BE2C (cell line): ENCODE measurements around the gene PM20D1.

ENCODE experiments used
- DNase-seq: peaks from one replicate; pipeline ENCODE4 v3.0.0-alpha.2; 2020
- H3K27me3 ChIP-seq: fragments of 250-450 bp; sonication (Bioruptor Pico); 2 replicates; pipeline ENCODE4 v1.5.1; 2020; ENCODE audit warnings: mild to moderate bottlenecking
- H3K36me3 ChIP-seq: fragments of 250-450 bp; sonication (Bioruptor Pico); 2 replicates; pipeline ENCODE4 v1.5.1; 2020; ENCODE audit warnings: mild to moderate bottlenecking
- H3K4me1 ChIP-seq: fragments of 250-450 bp; sonication (Bioruptor Pico); 2 replicates; pipeline ENCODE4 v1.5.1; 2020
- H3K4me3 ChIP-seq: 2 replicates; pipeline ENCODE4 v1.5.1; 2011; ENCODE audit warnings: low read depth, low read length
- H3K9me3 ChIP-seq: fragments of 250-450 bp; sonication (Bioruptor Pico); 2 replicates; pipeline ENCODE4 v1.5.1; 2020
- CTCF ChIP-seq: IDR thresholded peaks from 2 replicates; pipeline ENCODE4 v1.5.1; 2012; ENCODE audit warnings: mild to moderate bottlenecking, low read depth, low read length

Gene PM20D1

GRCh38 chr1:205810448-205811157, 39.3 kb downstream of the PM20D1 start:
- H3K9me3 ChIP-seq = no peaks in the 10 kb centered on the region
- DNase-seq = no peak
- no peak overlapping the region for H3K4me3 ChIP-seq
- TF ChIP-seq CTCF = peak; percentile 44
- peaks cover 5% of the 10 kb centered on the region for H3K36me3 ChIP-seq
- H3K4me1 ChIP-seq = no peaks in the 10 kb centered on the region
- H3K27me3 ChIP-seq = 0 out of 2 replicates have a peak, but pooled peaks cover 2% of the 10 kb centered on the region

- H3K4me1 ChIP-seq = no peaks in the 10 kb centered on the region
- no peak for TF ChIP-seq CTCF
- no peak overlapping the region for H3K4me3 ChIP-seq
- no peaks in the 10 kb centered on the region for H3K9me3 ChIP-seq
- no peak for DNase-seq
- 0 out of 2 replicates have a peak, but pooled peaks cover 2% of the 10 kb centered on the region for H3K27me3 ChIP-seq
- H3K36me3 ChIP-seq = peaks cover 5% of the 10 kb centered on the region
Measured at GRCh38 chr1:205809942-205810345, 40.0 kb downstream of the PM20D1 start.

GRCh38 chr1:205809469-205809868, 40.5 kb downstream of the PM20D1 start:
- H3K4me3 ChIP-seq = no peak overlapping the region
- H3K9me3 ChIP-seq = no peaks in the 10 kb centered on the region
- H3K27me3 ChIP-seq = 0 out of 2 replicates have a peak, but pooled peaks cover 2% of the 10 kb centered on the region
- TF ChIP-seq CTCF = no peak
- peaks cover 5% of the 10 kb centered on the region for H3K36me3 ChIP-seq
- no peaks in the 10 kb centered on the region for H3K4me1 ChIP-seq
- no peak for DNase-seq

GRCh38 chr1:205805082-205805711, 44.7 kb downstream of the PM20D1 start:
- no peak for TF ChIP-seq CTCF
- no peaks in the 10 kb centered on the region for H3K9me3 ChIP-seq
- no peaks in the 10 kb centered on the region for H3K27me3 ChIP-seq
- H3K4me3 ChIP-seq = no peak overlapping the region
- H3K36me3 ChIP-seq = peaks cover 5% of the 10 kb centered on the region
- no peaks in the 10 kb centered on the region for H3K4me1 ChIP-seq
- DNase-seq = no peak

GRCh38 chr1:205804605-205805004, 45.3 kb downstream of the PM20D1 start:
- no peak for DNase-seq
- Histone ChIP-seq H3K36me3 (peaks cover under 1% of the 10 kb centered on the region), H3K9me3 (no peaks in the 10 kb centered on the region), H3K4me3 (no peak overlapping the region), H3K27me3 (no peaks in the 10 kb centered on the region), H3K4me1 (no peaks in the 10 kb centered on the region)
- TF ChIP-seq CTCF = no peak

- Histone ChIP-seq H3K27me3 (no peaks in the 10 kb centered on the region), H3K4me3 (no peak overlapping the region), H3K4me1 (no peaks in the 10 kb centered on the region), H3K36me3 (no peaks in the 10 kb centered on the region; the same call in 1 of the 2 replicates), H3K9me3 (no peaks in the 10 kb centered on the region)
- DNase-seq = no peak
- no peak for TF ChIP-seq CTCF
Measured at GRCh38 chr1:205803986-205804385, 45.9 kb downstream of the PM20D1 start.
